COLO668 (cell line): ENCODE measurements around the gene MEI1.
A peak's percentile ranks its signal among the peaks of the same experiment; 100 is the strongest.

Experiments used
- DNase-seq: peaks from one replicate; lab custom pipeline; 2025; ENCODE audit not compliant: unreplicated experiment; lab: John Stamatoyannopoulos, UW

The MEI1 gene

GRCh38 chr22:41838842-41839618 is 139.7 kb downstream of the MEI1 start:
- no peak for DNase-seq

- no peak for DNase-seq
These were observed 140.9 kb downstream of the MEI1 start for GRCh38 chr22:41840216-41840615.

DNA sequence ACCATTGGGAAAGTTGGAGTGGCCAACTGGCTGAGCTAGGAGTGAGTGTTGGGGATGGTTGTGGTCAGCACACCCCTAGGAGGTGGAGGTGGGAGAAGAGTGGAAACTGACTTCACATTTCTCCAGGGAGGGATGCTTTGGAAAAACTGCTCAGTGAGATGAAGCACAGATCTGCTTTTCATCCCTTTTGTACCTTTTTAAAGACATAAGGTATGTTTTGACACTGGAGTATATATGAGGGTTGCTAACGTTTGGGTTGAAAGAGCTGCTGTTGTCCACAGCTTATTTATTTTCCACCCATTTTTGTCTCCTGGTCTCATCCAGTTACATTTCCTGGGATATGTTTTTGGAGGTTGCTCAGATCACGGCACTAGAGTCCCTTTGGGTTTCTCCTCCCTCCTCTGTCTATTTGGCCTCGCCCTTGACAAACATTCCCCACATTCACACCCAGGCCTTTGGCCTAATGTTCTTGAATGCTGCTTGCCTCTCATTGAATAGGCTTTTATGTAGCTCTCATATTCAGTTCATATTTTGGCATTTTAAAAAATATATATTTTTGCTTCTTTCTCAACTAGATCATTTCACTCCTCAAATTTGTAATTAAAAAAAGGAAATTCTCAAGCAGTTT is 141.9 kb downstream of the MEI1 start:
- DNase-seq = peak; percentile 21

- no peak for DNase-seq
These were observed 144.0 kb downstream of the MEI1 start for GRCh38 chr22:41842996-41843970.

DNA sequence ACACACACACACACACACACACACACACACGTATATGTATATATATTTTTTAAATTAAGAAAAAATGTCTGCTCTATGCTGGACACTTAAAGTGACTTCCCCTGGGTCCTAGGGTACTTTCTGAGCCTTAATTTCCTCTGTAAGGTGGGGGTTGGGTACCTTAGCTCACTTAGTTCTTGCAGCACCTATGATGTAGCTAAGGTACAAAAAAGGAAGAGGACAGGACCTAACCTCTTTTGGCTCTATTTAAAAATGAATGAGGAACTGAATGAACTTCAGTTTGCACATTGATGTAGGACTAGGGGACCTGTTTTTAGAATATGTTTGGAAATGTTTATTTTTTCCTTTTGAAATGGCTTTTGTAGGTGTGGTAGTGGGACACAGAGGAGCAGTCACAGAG is 144.7 kb downstream of the MEI1 start:
- DNase-seq = no peak

DNA sequence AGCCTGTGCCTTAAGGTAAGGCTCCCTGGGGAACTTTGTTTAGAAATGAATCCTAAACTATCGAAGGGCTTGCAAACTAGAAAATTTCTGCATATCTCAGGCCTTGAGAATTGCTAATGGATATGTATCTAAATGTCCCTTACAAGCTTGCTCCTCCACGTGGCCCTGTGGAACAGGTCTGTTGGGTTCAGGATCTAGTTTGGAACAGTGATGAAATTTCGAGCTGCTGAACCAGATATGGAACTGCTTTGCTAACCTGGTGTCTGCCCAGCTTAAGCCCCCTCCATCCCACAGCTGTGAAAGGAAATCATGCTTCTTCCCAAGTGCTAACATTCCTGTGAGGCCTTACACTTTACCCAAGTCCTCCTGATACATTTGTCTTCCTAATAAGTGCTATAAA is 145.2 kb downstream of the MEI1 start:
- no peak for DNase-seq

- no peak for DNase-seq
These were observed 146.3 kb downstream of the MEI1 start for GRCh38 chr22:41845380-41846267.

DNA sequence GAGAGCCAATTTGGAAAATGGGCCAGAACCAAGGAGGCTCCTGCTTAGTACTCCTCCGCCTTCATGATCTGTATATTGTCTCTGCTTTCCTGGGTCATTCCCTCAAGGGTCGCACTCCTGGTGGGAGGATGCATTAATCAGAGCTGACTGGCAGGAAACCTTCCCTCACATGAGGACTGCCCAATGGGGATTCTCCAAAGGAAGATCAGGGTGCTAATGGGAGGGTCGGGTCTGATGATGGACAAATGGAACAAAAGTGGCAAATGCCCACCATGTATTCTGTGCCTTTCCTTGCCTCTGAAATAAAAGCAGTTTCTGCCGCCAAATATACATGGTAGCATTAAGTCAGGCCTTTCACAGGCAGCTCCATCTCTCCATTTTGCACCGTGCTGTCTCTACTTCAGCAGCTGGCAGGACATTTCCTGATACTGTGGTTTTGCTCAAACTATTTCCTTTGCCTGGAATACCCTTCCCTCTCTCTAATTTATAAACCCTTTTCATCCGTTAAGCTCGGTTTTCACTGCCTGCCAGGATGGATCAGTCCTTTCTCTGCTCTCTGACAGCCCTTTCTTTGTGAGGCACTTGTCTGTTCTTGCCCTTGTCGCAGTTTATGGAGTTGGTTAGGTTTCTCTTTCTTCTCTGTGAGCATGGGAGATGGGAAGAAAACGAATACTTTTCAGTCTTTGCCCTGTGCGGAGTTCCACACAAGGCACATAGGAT is 147.1 kb downstream of the MEI1 start:
- no peak for DNase-seq

DNA sequence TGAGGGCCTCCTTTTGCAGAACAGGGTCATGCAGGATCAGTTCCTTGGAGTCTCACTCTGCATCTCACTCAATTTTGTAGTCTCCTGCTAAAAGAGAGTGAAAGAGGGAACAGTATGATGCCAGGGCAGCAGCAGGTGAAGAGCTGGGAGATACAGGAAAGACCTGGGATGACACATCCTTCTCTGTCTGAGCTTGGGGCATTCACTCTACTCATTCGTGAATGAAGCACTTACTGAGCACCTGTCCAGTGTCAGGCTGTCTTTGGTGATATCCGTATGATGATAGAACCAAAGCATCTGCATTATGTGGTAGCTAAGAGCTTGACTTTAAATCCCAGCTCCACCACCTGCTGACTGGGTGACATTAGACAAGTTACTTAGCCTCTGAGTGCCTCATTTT is 148.0 kb downstream of the MEI1 start:
- DNase-seq = peak; percentile 49

- no peak for DNase-seq
These were observed 149.2 kb downstream of the MEI1 start for GRCh38 chr22:41848468-41848867.
